Spleen (tissue), 7 donors: ENCODE results near the gene PGF.

Source experiments
- CTCF ChIP-seq, 11 experiments: fragments of 200-600 bp in 7 of 11; fragments of 450-650 bp in 4 of 11; sonication (generic) in 4 of 11; IDR thresholded peaks in 8 of 11; conservative IDR thresholded peaks in 3 of 11; 1 replicate in 7 of 11; 2 replicates in 4 of 11; pipeline versions ENCODE4 v1.4.0 to v1.8.0; 2016 to 2021; ENCODE audit warnings: antibody characterized with exemption in 11 of 11, inconsistent platforms in 4 of 11, mild to moderate bottlenecking in 1 of 11
- POLR2A ChIP-seq, 3 donors: fragments of 450-650 bp; IDR thresholded peaks; one replicate each; pipeline ENCODE4 v1.5.1; 2017; ENCODE audit warnings: antibody characterized with exemption in 3 of 3, mild to moderate bottlenecking in 1 of 3
- POLR2AphosphoS5 ChIP-seq, 3 donors: sonication (generic); formaldehyde crosslinking; IDR thresholded peaks; one replicate each; pipeline ENCODE4 v1.5.1; 2017; ENCODE audit warnings: antibody characterized with exemption in 3 of 3
- donor health status: DM: no; HTN: no; CAD: no; lungs with moderate emphysema.
- donor health status: DM: no; HTN: no; CAD: no.
- donor health status: DM: no; HTN: no; CAD: no.

GRCh38 chr14:74979442-74980397, 24.3 kb upstream of the PGF start:
- TF ChIP-seq POLR2AphosphoS5 (IDR thresholded peaks at IDR 0.05) (no peak), CTCF (IDR thresholded peaks at IDR 0.05 in 8 of 11, conservative IDR thresholded peaks at IDR 0.05 in 3 of 11) (no peak), POLR2A (IDR thresholded peaks at IDR 0.05) (no peak)
